ENCODE measurements around the gene OR52E1.
"Not testable (repeated sequence)": the region's sequence is repeated elsewhere in the genome, so short reads cannot be mapped to it uniquely, and the experiment has no call there.

Gene OR52E1

GRCh38 chr11:5069272-5069671 is at the start of gene OR52E1:
Gene OR52E1, plus strand, starts transcription at chr11:5069572.
- no peak for DNase-seq

- DNase-seq = no peak
These were observed 47.4 kb upstream of the OR52E1 start for GRCh38 chr11:5021996-5022395.

- DNase-seq = no peak
These were observed 32.7 kb upstream of the OR52E1 start for GRCh38 chr11:5036669-5037068.

- DNase-seq = no peak
These were observed 31.4 kb upstream of the OR52E1 start for GRCh38 chr11:5037926-5038325.

- no peak for DNase-seq
These were observed 31.0 kb upstream of the OR52E1 start for GRCh38 chr11:5038341-5038740.

GRCh38 chr11:5040876-5041275 is 28.5 kb upstream of the OR52E1 start:
- DNase-seq = no peak

GRCh38 chr11:5042091-5042490 is 27.3 kb upstream of the OR52E1 start:
- no peak for DNase-seq

- DNase-seq = no peak
These were observed 26.0 kb upstream of the OR52E1 start for GRCh38 chr11:5043380-5043779.

- DNase-seq = no peak
These were observed 23.1 kb upstream of the OR52E1 start, which contains the start of gene OR52J3 for GRCh38 chr11:5046226-5046625. Gene OR52J3, plus strand, starts transcription at chr11:5046526. Its CDS starts 0 bp downstream, at chr11:5046526.

- DNase-seq = no peak
These were observed 22.5 kb upstream of the OR52E1 start for GRCh38 chr11:5046754-5047330.

- DNase-seq = not testable (repeated sequence)
These were observed 10.7 kb upstream of the OR52E1 start for GRCh38 chr11:5058679-5059078.

GRCh38 chr11:5059391-5059790 is 10.0 kb upstream of the OR52E1 start, which contains the start of gene OR52E2:
Gene OR52E2, minus strand, starts transcription at chr11:5059627. Its CDS starts 0 bp downstream, at chr11:5059627.
- no peak for DNase-seq

GRCh38 chr11:5065027-5065426 is 4.3 kb upstream of the OR52E1 start:
- DNase-seq = no peak

GRCh38 chr11:5071799-5072198 is 2.4 kb downstream of the OR52E1 start:
- DNase-seq = no peak

GRCh38 chr11:5081405-5081804 is 12.0 kb downstream of the OR52E1 start:
- DNase-seq = no peak

- no peak for DNase-seq
These were observed 14.2 kb downstream of the OR52E1 start for GRCh38 chr11:5083602-5084001.

GRCh38 chr11:5088556-5088955 is 19.2 kb downstream of the OR52E1 start:
- DNase-seq = no peak

- DNase-seq = no peak
These were observed 21.3 kb downstream of the OR52E1 start for GRCh38 chr11:5090668-5091067.

GRCh38 chr11:5092821-5093585 is 23.6 kb downstream of the OR52E1 start:
- no peak for DNase-seq

- DNase-seq = no peak
These were observed 26.6 kb downstream of the OR52E1 start for GRCh38 chr11:5096011-5096410.

- DNase-seq = no peak
These were observed 32.9 kb downstream of the OR52E1 start for GRCh38 chr11:5102246-5102645.

- DNase-seq = no peak
These were observed 33.7 kb downstream of the OR52E1 start for GRCh38 chr11:5103066-5103465.

- DNase-seq = no peak
These were observed 37.9 kb downstream of the OR52E1 start for GRCh38 chr11:5107285-5107684.

GRCh38 chr11:5115339-5115738 is 46.0 kb downstream of the OR52E1 start:
- DNase-seq = no peak

- no peak for DNase-seq
These were observed 48.2 kb downstream of the OR52E1 start for GRCh38 chr11:5117588-5117987.
